HG03342 (cell line): Measurements from ENCODE around the gene RGMA.
"Not testable (repeated sequence)": the region's sequence is repeated elsewhere in the genome, so short reads cannot be mapped to it uniquely, and the experiment has no call there.

Source experiments
- ATAC-seq: cut with Tn5 transposase; IDR thresholded peaks from one replicate; pipeline ENCODE4 v1.9.1; 2021; ENCODE audit warnings: mild to moderate bottlenecking, moderate library complexity; ENCODE audit not compliant: unreplicated experiment

The RGMA gene

GRCh38 chr15:93035953-93036810 lies 52.8 kb downstream of the RGMA start:
- peak; percentile 94 for ATAC-seq

GRCh38 chr15:93035092-93035915 lies 53.7 kb downstream of the RGMA start:
- no peak for ATAC-seq

GRCh38 chr15:93034512-93034911 lies 54.5 kb downstream of the RGMA start:
- ATAC-seq = no peak

GRCh38 chr15:93033434-93034045 lies 55.5 kb downstream of the RGMA start:
- ATAC-seq = no peak

- not testable (repeated sequence) for ATAC-seq
Measured at GRCh38 chr15:93032515-93033206, 56.4 kb downstream of the RGMA start.

- not testable (repeated sequence) for ATAC-seq
Measured at GRCh38 chr15:93031557-93032384, 57.2 kb downstream of the RGMA start.

- no peak for ATAC-seq
Measured at GRCh38 chr15:93031103-93031464, 57.9 kb downstream of the RGMA start.

- peak; percentile 87 for ATAC-seq
Measured at GRCh38 chr15:93030430-93031102, 58.4 kb downstream of the RGMA start.

GRCh38 chr15:93029836-93030429 lies 59.1 kb downstream of the RGMA start:
- ATAC-seq = no peak

GRCh38 chr15:93029214-93029835 lies 59.7 kb downstream of the RGMA start:
- ATAC-seq = no peak

GRCh38 chr15:93028632-93029213 lies 60.3 kb downstream of the RGMA start:
- no peak for ATAC-seq

GRCh38 chr15:93028111-93028631 lies 60.8 kb downstream of the RGMA start:
- no peak for ATAC-seq

- ATAC-seq = no peak
Measured at GRCh38 chr15:93027413-93027812, 61.6 kb downstream of the RGMA start.

GRCh38 chr15:93026380-93026817 lies 62.6 kb downstream of the RGMA start:
- ATAC-seq = no peak

GRCh38 chr15:93025625-93025982 lies 63.4 kb downstream of the RGMA start:
- no peak for ATAC-seq

- ATAC-seq = no peak
Measured at GRCh38 chr15:93024716-93025624, 64.0 kb downstream of the RGMA start.

- ATAC-seq = no peak
Measured at GRCh38 chr15:93024293-93024692, 64.7 kb downstream of the RGMA start.
